ENCODE data around the gene TAOK1. TPM values are rescaled to one million over a fixed set of nuclear protein-coding genes. Genes with fewer than 3 reads are reported as not detected.

Gene TAOK1
- 76.8 and 80.2 TPM in 2 replicates for total RNA-seq

GRCh38 chr17:29389982-29390850 lies at the start of gene TAOK1:
TAOK1 (plus strand) TSS chr17:29390363; CDS start chr17:29451549, 61,186 bp downstream.

GRCh38 chr17:29566473-29567303 lies 176.5 kb downstream of the TAOK1 start, which contains the start of gene ABHD15:
ABHD15 (minus strand) TSS chr17:29567037; CDS start chr17:29566966, 71 bp downstream.

DNA sequence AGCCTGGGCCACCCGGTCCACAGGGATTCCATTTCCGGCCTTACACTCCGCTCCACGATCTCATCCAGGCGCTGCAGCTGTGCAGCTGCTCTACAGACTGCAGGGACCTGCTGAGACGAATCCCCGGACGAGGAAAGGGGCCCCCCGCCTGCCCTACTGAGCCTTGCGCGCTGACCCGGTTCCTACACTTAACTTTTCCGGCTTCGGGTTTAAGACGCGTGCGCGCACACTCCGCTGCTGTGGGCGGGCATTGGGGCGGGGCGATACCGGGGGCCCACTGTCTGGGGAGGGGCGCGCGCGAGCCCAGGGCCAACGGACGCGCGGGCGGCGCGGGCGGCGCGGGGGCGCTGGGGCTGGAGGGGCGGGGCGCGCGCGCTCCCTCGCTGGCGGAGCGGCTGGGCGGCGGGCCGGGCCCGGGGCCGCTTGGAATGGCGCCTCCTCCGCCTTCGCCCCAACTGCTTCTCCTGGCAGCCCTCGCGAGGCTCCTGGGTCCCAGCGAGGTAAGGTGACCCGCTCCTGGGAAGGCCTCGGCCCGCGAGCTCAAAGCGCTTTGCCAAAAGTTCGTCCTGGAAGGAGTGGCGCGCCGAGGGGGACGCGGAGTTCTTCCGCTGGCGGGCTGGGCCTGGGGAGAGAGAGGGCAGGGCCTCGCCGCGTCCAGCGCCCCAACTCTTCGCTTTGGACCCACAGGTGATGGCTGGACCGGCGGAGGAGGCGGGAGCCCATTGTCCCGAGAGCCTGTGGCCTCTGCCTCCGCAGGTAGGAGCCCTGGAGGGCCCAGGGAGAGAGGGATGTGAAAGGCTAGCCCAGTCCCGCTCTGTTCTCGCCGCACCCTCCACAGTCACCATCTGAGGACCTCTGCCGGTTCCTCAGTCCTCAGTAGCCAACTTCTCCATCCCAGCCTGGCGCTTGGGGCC lies 178.4 kb downstream of the TAOK1 start, which contains the start of gene TP53I13:
TSS of gene TP53I13 (plus strand) at position 371 of the 914 bp plus-strand sequence. CDS start at position 429, 58 bp downstream.

DNA sequence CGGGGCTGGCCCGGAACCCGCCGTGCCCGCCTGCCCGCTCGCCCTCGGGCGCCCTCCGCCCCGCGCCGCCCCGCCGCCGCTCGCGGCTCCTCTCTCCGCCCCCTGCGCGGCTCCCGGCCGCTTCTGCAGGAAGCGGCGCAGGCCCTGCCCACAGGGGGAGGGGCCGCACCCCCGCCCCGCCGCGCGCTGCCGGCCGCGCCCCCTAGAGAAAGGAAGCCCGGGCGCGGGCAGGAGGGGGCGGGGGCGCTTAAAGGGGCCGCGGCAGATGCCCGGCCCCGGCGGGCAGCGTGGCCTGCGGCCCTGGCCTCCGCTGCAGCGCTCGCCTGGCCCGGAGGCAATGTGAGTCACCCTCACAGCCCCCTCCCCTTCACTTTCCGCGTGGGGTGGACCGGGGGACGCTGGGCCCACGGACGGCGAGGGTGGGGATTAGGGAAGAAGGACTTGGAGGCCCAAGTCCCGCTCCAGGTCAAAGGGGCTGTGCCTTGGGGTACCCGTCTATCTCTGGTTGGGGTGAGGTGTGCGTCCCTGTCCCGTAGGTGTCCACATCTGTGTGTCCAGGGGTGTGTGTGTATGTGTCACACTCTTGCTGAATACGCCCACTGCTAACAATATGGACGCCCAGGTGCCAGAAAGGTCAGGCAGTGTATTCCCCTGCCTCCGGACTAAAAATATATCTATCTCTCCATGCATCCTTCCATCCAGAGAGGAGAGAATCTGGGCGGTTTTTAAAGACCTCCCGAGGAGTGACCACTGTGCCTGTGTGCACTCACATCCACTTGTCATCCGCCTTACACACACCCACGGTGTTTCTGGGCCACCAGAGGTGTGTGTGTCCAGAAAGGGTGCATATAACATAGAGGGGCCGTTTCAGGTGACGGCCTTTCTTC lies 199.6 kb downstream of the TAOK1 start, which contains the start of gene GIT1:
TSS of gene GIT1 (minus strand) at position 125 of the 887 bp plus-strand sequence. CDS start 270 bp downstream, outside the sequence.

GRCh38 chr17:29592850-29593551 lies 202.8 kb downstream of the TAOK1 start, which contains the start of gene ANKRD13B:
ANKRD13B (plus strand) TSS chr17:29593132; CDS start chr17:29593622, 490 bp downstream.

Small RNA genes within 50 kb of the gene (small RNA-seq; reads per million reads assigned to genes)
- gene RNU4-34P: not detected
- gene RNU6-1034P: not detected
- not detected for gene RNU6-711P

Other genes starting within 250 kb of the TAOK1 start
- gene MYO18A, start 210.0 kb upstream of the TAOK1 start, total RNA-seq: 14.7 and 19.9 TPM in 2 replicates
- gene CRYBA1, start 143.5 kb upstream of the TAOK1 start, total RNA-seq: not detected in 2 replicates
- 51.8 and 54.5 TPM in 2 replicates for gene NUFIP2, start 96.2 kb upstream of the TAOK1 start, total RNA-seq
- 6.5 and 7.6 TPM in 2 replicates for gene ABHD15, start 176.7 kb downstream of the TAOK1 start, total RNA-seq
- 31.6 and 47.0 TPM in 2 replicates for gene TP53I13, start 178.3 kb downstream of the TAOK1 start, total RNA-seq
- 70.6 and 80.7 TPM in 2 replicates for gene GIT1, start 199.3 kb downstream of the TAOK1 start, total RNA-seq
- 16.5 and 29.7 TPM in 2 replicates for gene ANKRD13B, start 202.8 kb downstream of the TAOK1 start, total RNA-seq
- gene CORO6, start 232.5 kb downstream of the TAOK1 start, total RNA-seq: 2.2 and 2.3 TPM in 2 replicates